GM18505 (cell line): ENCODE results near the gene KRT16.
"Not testable (repeated sequence)": the region's sequence is repeated elsewhere in the genome, so short reads cannot be mapped to it uniquely, and the experiment has no call there.

Experiments
- ATAC-seq: cut with Tn5 transposase; IDR thresholded peaks from one replicate; pipeline ENCODE4 v1.9.1; 2021; ENCODE audit not compliant: unreplicated experiment
- POLR2A ChIP-seq: IDR thresholded peaks from 4 replicates; pipeline ENCODE4 v1.6.1; 2011; ENCODE audit warnings: borderline replicate concordance; ENCODE audit not compliant: insufficient read depth, insufficient read length; ENCODE audit errors: extremely low read depth

Gene KRT16

GRCh38 chr17:41612376-41613160 lies at the start of gene KRT16:
KRT16 (minus strand) TSS chr17:41612767; CDS start chr17:41612688, 79 bp downstream.
- not testable (repeated sequence) for ATAC-seq

GRCh38 chr17:41660221-41660711 lies 47.7 kb upstream of the KRT16 start:
- no peak for TF ChIP-seq POLR2A
- ATAC-seq = no peak

- TF ChIP-seq POLR2A = no peak
Measured at GRCh38 chr17:41659427-41660212, 47.1 kb upstream of the KRT16 start.

GRCh38 chr17:41658846-41659245 lies 46.3 kb upstream of the KRT16 start:
- TF ChIP-seq POLR2A = no peak
- no peak for ATAC-seq

More at GRCh38 chr17:41659427-41660212, 47.1 kb upstream of the KRT16 start:
- no peak for ATAC-seq

GRCh38 chr17:41657936-41658335 lies 45.4 kb upstream of the KRT16 start:
- no peak for ATAC-seq
- no peak for TF ChIP-seq POLR2A

GRCh38 chr17:41657176-41657754 lies 44.7 kb upstream of the KRT16 start:
- no peak for ATAC-seq
- no peak for TF ChIP-seq POLR2A

- TF ChIP-seq POLR2A = no peak
Measured at GRCh38 chr17:41656249-41657023, 43.9 kb upstream of the KRT16 start.

GRCh38 chr17:41655611-41656111 lies 43.1 kb upstream of the KRT16 start:
- ATAC-seq = no peak
- no peak for TF ChIP-seq POLR2A

More at GRCh38 chr17:41656249-41657023, 43.9 kb upstream of the KRT16 start:
- no peak for ATAC-seq

GRCh38 chr17:41654678-41655607 lies 42.4 kb upstream of the KRT16 start:
- no peak for ATAC-seq
- no peak for TF ChIP-seq POLR2A

GRCh38 chr17:41653892-41654677 lies 41.5 kb upstream of the KRT16 start:
- TF ChIP-seq POLR2A = no peak
- ATAC-seq = no peak

- no peak for ATAC-seq
Measured at GRCh38 chr17:41653421-41653820, 40.9 kb upstream of the KRT16 start.

More at GRCh38 chr17:41653421-41653820, 40.9 kb upstream of the KRT16 start:
- TF ChIP-seq POLR2A = no peak
